BJ (cell line): ENCODE measurements around the gene GJA10. TPM values are rescaled to one million over a fixed set of nuclear protein-coding genes. Genes with fewer than 3 reads are reported as not detected.

Source experiments
- CTCF ChIA-PET: fragments of 350-600 bp; formaldehyde crosslinking; extraction: SDS; loops from one replicate; lab custom pipeline; 2021; ENCODE audit warnings: antibody characterized with exemption, inconsistent platforms; lab: Yijun Ruan, JAX
- POLR2A ChIA-PET: fragments of 300-600 bp; sonication (Branson Sonifier 250); formaldehyde crosslinking; extraction: SDS; loops from one replicate; lab custom pipeline; 2021; ENCODE audit warnings: antibody characterized with exemption; lab: Charles Lee
- DNase-seq: peaks from one replicate; pipeline ENCODE4 v3.0.0-alpha.2; 2011; ENCODE audit warnings: low read depth
- H3K27me3 ChIP-seq: 2 replicates; pipeline ENCODE4 v1.6.0; 2011; ENCODE audit warnings: low read length; ENCODE audit not compliant: control insufficient read depth, insufficient read depth
- H3K36me3 ChIP-seq: 2 replicates; pipeline ENCODE4 v1.5.1; 2011; ENCODE audit warnings: low read length; ENCODE audit not compliant: control insufficient read depth, insufficient read depth
- H3K4me3 ChIP-seq: 2 replicates; pipeline ENCODE4 v1.5.1; 2011; ENCODE audit warnings: low read depth, mild to moderate bottlenecking, control low read depth, low read length
- CTCF ChIP-seq: IDR thresholded peaks from 2 replicates; pipeline ENCODE4 v1.5.1; 2011; ENCODE audit warnings: low read depth, mild to moderate bottlenecking, control low read depth, inconsistent platforms, low read length, moderate library complexity; ENCODE audit not compliant: insufficient read depth
- polyA plus RNA-seq: library from polyadenylated mRNA; depleted of rRNA; stranded (reverse); fragments of >200 nt; gene quantifications from 2 replicates; pipeline ENCODE4 v1.2.3, GENCODE V29; 2011

The GJA10 gene
- polyA plus RNA-seq, 1 experiment, result not detected

GRCh38 chr6:89921691-89922090 is 27.4 kb downstream of the GJA10 start:
- no peak overlapping the region for H3K4me3 ChIP-seq
- TF ChIP-seq CTCF, result no peak
- H3K27me3 ChIP-seq, result no peaks in the 10 kb centered on the region
- POLR2A ChIA-PET, result no interaction called here
- DNase-seq, result no peak
- no peaks in the 10 kb centered on the region for H3K36me3 ChIP-seq
- CTCF ChIA-PET, result interaction anchor here (0.5 kb wide), 1 partner anchor 40 kb away, joined by 4 read pairs; no protein-coding TSS in a partner anchor

- CTCF ChIA-PET, result interaction anchor here (0.7 to 1.4 kb wide), 2 partner anchors 10 to 16 kb away, joined by 3 read pairs; no protein-coding TSS in a partner anchor
- no peak for DNase-seq
- POLR2A ChIA-PET, result no interaction called here
- Histone ChIP-seq H3K36me3 (no peaks in the 10 kb centered on the region), H3K27me3 (no peaks in the 10 kb centered on the region), H3K4me3 (no peak overlapping the region)
- no peak for TF ChIP-seq CTCF
These were observed 30.0 kb downstream of the GJA10 start for GRCh38 chr6:89924231-89924630.

- H3K27me3 ChIP-seq, result no peaks in the 10 kb centered on the region
- POLR2A ChIA-PET, result no interaction called here
- no peaks in the 10 kb centered on the region for H3K36me3 ChIP-seq
- no peak for DNase-seq
- H3K4me3 ChIP-seq, result no peak overlapping the region
- CTCF ChIA-PET, result no interaction called here
- TF ChIP-seq CTCF, result no peak
These were observed 31.6 kb downstream of the GJA10 start for GRCh38 chr6:89925826-89926225.

GRCh38 chr6:89927264-89927663 is 33.0 kb downstream of the GJA10 start:
- DNase-seq, result no peak
- CTCF ChIA-PET, result interaction anchor here (1.4 kb wide), 1 partner anchor 13 kb away, joined by 4 read pairs; no protein-coding TSS in a partner anchor
- Histone ChIP-seq H3K27me3 (no peaks in the 10 kb centered on the region), H3K4me3 (no peak overlapping the region), H3K36me3 (no peaks in the 10 kb centered on the region)
- POLR2A ChIA-PET, result no interaction called here
- no peak for TF ChIP-seq CTCF

GRCh38 chr6:89927791-89928550 is 33.7 kb downstream of the GJA10 start:
- ChIA-PET CTCF (interaction anchor here (0.7 to 1.4 kb wide), 2 partner anchors 12 to 551 kb away, joined by 3 to 4 read pairs; no protein-coding TSS in a partner anchor), POLR2A (no interaction called here)
- H3K27me3 ChIP-seq, result no peaks in the 10 kb centered on the region
- H3K36me3 ChIP-seq, result no peaks in the 10 kb centered on the region
- no peak overlapping the region for H3K4me3 ChIP-seq
- TF ChIP-seq CTCF, result no peak
- DNase-seq, result no peak
